Ishikawa (cell line): ENCODE measurements around the gene PLSCR3.

Experiments
- CEBPB ChIP-seq: IDR thresholded peaks from 2 replicates; pipeline ENCODE4 v1.6.1; 2012
- CREB1 ChIP-seq: IDR thresholded peaks from 2 replicates; pipeline ENCODE4 v1.6.1; 2012; ENCODE audit warnings: low read depth
- EGR1 ChIP-seq: IDR thresholded peaks from 2 replicates; pipeline ENCODE4 v1.6.1; 2012
- EP300 ChIP-seq: IDR thresholded peaks from 2 replicates; pipeline ENCODE4 v1.6.1; 2012; ENCODE audit warnings: borderline replicate concordance
- FOXM1 ChIP-seq: IDR thresholded peaks from 2 replicates; pipeline ENCODE4 v1.6.1; 2012; ENCODE audit warnings: low read depth, borderline replicate concordance
- NFIC ChIP-seq: IDR thresholded peaks from 2 replicates; pipeline ENCODE4 v1.6.1; 2012
- RAD21 ChIP-seq: IDR thresholded peaks from 2 replicates; pipeline ENCODE4 v1.6.1; 2012; ENCODE audit warnings: low read depth
- TAF1 ChIP-seq: IDR thresholded peaks from 2 replicates; pipeline ENCODE4 v1.6.1; 2012; ENCODE audit warnings: low read depth, mild to moderate bottlenecking
- TCF12 ChIP-seq: IDR thresholded peaks from 2 replicates; pipeline ENCODE4 v1.6.1; 2012; ENCODE audit warnings: low read depth
- TEAD4 ChIP-seq: IDR thresholded peaks from 2 replicates; pipeline ENCODE4 v1.6.1; 2012
- YY1 ChIP-seq: IDR thresholded peaks from 2 replicates; pipeline ENCODE4 v1.6.1; 2012; ENCODE audit warnings: low read depth
- ZBTB7A ChIP-seq: IDR thresholded peaks from 2 replicates; pipeline ENCODE4 v1.6.1; 2012; ENCODE audit warnings: low read depth
- TF ChIP-seq, protein P1 (sequence below): IDR thresholded peaks from 2 replicates; pipeline ENCODE4 v1.6.1; 2012
- TF ChIP-seq, protein P2 (sequence below): IDR thresholded peaks from 2 replicates; pipeline ENCODE4 v1.6.1; 2012; ENCODE audit warnings: low read depth, mild to moderate bottlenecking
- TF ChIP-seq, protein P3 (sequence below): IDR thresholded peaks from 2 replicates; pipeline ENCODE4 v1.6.1; 2012

The PLSCR3 gene

DNA sequence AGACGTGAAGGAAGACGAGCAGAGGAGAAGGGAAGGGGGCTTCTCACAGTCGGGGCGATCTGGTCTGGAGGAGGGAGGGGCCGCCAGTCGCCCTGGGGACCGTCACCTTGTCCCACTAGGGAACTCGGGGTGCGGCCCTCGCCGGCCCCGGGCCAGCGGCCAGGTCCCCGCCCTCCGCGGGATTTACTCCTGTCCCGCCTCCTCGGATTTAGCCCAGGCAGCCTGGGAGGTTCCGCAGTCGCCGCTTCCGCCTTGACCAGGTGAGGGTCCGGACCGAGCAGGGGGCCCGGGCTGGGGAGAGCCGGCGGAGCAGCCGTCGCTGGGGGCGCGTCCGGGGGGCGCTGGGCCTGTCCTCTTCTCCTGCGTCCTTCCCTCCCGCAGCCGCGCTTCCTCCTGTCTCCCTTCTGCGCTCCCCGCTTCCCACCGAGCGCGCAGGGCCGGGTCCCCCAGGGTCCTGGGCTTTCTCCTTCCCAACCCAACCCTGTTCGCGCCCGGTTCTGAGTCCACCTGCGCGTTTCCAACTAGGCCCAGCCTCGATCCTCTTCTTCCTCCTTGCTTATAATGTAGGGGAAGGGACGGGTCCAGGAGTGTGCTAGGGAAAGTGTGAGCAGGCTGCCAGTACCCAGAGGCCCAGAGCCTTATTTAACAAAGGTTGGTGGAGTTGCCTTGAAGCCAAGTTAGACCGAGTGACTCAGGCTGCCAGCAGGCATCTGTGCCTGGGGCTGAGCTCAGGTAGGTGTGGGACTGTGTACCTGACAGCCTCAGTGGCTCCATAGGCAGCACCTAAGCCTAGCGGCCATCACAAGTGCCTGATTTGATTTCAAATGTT, 13.3 kb downstream of the PLSCR3 start, which contains the start of gene TNK1:
TNK1 (plus strand) TSS at position 235 of the 829 bp plus-strand sequence. CDS start 1,838 bp downstream, outside the sequence.
- TF ChIP-seq TAF1 (peak; percentile 79), TCF12 (peak; percentile 47; the same call in 1 of the 2 replicates), TEAD4 (no peak), NFIC (peak; percentile 36; the same call in 1 of the 2 replicates), YY1 (0 out of 2 replicates have a peak, but pooled peaks have one; percentile 12), ZBTB7A (peak; percentile 87), FOXM1 (no peak)
- TF ChIP-seq, protein P1, sequence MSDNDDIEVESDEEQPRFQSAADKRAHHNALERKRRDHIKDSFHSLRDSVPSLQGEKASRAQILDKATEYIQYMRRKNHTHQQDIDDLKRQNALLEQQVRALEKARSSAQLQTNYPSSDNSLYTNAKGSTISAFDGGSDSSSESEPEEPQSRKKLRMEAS, result peak; percentile 58; the same call in 1 of the 2 replicates

DNA sequence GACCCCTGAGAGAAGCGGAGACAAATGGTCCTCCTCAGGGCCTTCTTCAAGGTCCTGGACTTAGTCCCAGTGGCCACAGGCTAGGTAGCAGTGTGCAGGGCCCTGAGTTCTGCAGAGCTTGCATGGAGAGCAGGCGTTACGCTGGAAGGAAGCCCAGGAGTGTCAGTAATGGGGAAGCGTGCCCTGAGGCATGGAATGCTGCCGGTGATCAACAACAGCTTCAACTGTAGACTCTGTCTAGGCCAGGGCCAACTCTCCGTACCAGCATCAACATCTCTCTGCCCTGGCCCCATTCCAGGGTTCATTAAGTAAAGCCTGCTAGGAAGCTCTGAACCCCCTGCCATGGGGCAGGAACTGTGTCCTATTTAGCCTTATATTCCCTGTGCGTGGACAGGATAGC, 14.0 kb downstream of the PLSCR3 start:
- TF ChIP-seq NFIC, result peak; percentile 25
- TF ChIP-seq, protein P2, sequence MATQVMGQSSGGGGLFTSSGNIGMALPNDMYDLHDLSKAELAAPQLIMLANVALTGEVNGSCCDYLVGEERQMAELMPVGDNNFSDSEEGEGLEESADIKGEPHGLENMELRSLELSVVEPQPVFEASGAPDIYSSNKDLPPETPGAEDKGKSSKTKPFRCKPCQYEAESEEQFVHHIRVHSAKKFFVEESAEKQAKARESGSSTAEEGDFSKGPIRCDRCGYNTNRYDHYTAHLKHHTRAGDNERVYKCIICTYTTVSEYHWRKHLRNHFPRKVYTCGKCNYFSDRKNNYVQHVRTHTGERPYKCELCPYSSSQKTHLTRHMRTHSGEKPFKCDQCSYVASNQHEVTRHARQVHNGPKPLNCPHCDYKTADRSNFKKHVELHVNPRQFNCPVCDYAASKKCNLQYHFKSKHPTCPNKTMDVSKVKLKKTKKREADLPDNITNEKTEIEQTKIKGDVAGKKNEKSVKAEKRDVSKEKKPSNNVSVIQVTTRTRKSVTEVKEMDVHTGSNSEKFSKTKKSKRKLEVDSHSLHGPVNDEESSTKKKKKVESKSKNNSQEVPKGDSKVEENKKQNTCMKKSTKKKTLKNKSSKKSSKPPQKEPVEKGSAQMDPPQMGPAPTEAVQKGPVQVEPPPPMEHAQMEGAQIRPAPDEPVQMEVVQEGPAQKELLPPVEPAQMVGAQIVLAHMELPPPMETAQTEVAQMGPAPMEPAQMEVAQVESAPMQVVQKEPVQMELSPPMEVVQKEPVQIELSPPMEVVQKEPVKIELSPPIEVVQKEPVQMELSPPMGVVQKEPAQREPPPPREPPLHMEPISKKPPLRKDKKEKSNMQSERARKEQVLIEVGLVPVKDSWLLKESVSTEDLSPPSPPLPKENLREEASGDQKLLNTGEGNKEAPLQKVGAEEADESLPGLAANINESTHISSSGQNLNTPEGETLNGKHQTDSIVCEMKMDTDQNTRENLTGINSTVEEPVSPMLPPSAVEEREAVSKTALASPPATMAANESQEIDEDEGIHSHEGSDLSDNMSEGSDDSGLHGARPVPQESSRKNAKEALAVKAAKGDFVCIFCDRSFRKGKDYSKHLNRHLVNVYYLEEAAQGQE, result no peak
- TF ChIP-seq YY1, result no peak

DNA sequence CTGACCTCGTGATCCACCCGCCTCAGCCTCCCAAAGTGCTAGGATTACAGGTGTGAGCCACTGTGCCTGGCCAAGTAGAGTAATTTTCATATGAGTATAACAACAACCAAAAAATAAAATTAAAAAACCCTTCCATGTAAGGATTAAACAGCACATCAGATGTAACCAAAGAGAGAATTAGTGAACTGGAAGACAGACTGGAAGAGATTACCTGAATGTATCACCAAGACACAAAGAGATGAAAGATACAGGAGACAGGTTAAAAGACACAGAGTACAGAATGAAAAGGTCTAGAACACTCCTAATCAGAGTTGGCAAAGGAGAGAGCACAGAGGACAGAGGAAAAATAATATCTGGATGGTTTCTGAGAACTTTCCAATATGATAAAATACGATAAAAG, 15.2 kb downstream of the PLSCR3 start:
- TF ChIP-seq, protein P1, result no peak
- TF ChIP-seq TCF12 (no peak), YY1 (no peak), FOXM1 (no peak), EGR1 (no peak), CREB1 (no peak), CEBPB (no peak), TEAD4 (no peak)
- TF ChIP-seq, protein P3, sequence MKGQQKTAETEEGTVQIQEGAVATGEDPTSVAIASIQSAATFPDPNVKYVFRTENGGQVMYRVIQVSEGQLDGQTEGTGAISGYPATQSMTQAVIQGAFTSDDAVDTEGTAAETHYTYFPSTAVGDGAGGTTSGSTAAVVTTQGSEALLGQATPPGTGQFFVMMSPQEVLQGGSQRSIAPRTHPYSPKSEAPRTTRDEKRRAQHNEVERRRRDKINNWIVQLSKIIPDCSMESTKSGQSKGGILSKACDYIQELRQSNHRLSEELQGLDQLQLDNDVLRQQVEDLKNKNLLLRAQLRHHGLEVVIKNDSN, result no peak
- TF ChIP-seq, protein P2, result no peak

DNA sequence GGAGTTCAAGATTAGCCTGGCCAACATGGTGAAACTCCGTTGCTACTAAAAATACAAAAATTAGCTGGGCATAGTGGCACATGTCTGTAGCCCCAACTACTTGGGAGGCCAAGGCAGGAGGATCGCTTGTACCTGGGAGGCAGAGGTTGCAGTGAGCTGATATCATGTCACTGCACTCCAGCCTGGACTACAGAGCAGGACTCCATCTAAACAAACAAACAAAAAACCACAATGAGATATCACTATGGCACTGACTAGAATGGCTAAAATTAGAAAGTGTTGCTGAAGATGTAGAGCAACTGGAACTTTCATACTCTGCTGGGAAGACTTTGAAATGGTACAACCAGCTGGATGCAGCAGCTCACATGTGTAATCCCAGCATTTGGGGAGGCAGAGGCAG, 20.0 kb downstream of the PLSCR3 start:
- TF ChIP-seq TAF1 (no peak), CREB1 (no peak), NFIC (no peak), RAD21 (no peak), TCF12 (no peak), CEBPB (no peak), EP300 (no peak), YY1 (no peak), EGR1 (no peak), ZBTB7A (no peak), TEAD4 (no peak)
- TF ChIP-seq, protein P3, result no peak
- TF ChIP-seq, protein P1, result no peak

DNA sequence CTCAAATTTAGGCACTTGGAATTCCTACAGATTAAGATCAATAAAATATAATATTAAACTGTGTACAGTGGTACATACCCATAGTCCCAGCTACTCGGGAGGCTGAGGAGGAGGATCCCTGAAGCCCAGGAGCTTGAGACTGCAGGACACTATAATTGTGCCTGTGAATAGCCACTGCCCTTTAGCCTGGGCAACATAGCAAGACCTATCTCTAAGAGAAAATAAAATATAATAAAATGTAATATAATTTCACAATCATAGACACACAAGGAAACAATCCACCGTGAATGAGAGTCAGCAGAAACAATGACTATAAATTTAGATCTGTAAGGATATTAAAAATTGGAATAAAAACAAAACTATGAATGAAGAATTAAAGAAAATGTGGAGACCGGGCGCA, 23.5 kb downstream of the PLSCR3 start:
- TF ChIP-seq FOXM1 (no peak), CEBPB (no peak), EGR1 (no peak), ZBTB7A (no peak), EP300 (no peak)
- TF ChIP-seq, protein P3, result no peak
- TF ChIP-seq, protein P1, result no peak
- TF ChIP-seq, protein P2, result no peak
